ENCODE data around the gene ANLN. TPM values are rescaled to one million over a fixed set of nuclear protein-coding genes. Genes with fewer than 3 reads are reported as not detected.
"Not testable (repeated sequence)": the region's sequence is repeated elsewhere in the genome, so short reads cannot be mapped to it uniquely, and the experiment has no call there.

Gene ANLN
- polyA plus RNA-seq, 3 donors from 2014 or later = 0.84 TPM; not detected in 2

GRCh38 chr7:36366005-36366717 is 23.5 kb upstream of the ANLN start:
- Mint-ChIP-seq H3K27me3 (ENCODE audit: low read depth in 3 of 3) (peaks cover 1 to 4% (median 3%) of the 10 kb centered on the region in 3 donors), H3K36me3 (no peaks in the 10 kb centered on the region), H3K27ac (peak overlapping the region in 3 of 6 donors; percentile 58 to 80 (median 65)), H3K9me3 (no peaks in the 10 kb centered on the region), H3K4me1 (peaks cover 4 to 6% of the 10 kb centered on the region in 2 donors), H3K4me3 (peak overlapping the region; percentile 75 to 89 (median 80))
- no peak for DNase-seq

- Mint-ChIP-seq H3K4me1 (peaks cover 4 to 6% of the 10 kb centered on the region in 2 donors), H3K27ac (peak overlapping the region in 4 of 6 donors; percentile 55 to 80 (median 62)), H3K27me3 (ENCODE audit: low read depth in 3 of 3) (peaks cover 4 to 5% (median 5%) of the 10 kb centered on the region in 3 donors)
These were observed 22.7 kb upstream of the ANLN start for GRCh38 chr7:36366718-36367560.

GRCh38 chr7:36367561-36368077 is 22.0 kb upstream of the ANLN start:
- Mint-ChIP-seq H3K4me1 (peaks cover 4 to 6% of the 10 kb centered on the region in 2 donors), H3K27me3 (ENCODE audit: low read depth in 3 of 3) (peaks cover 4 to 7% (median 5%) of the 10 kb centered on the region in 3 donors), H3K4me3 (peak overlapping the region; percentile 87 to 94 (median 92)), H3K27ac (peak overlapping the region in 2 of 6 donors; percentile 36 to 55), H3K36me3 (no peaks in the 10 kb centered on the region), H3K9me3 (no peaks in the 10 kb centered on the region)
- no peak for DNase-seq

More at GRCh38 chr7:36366718-36367560, 22.7 kb upstream of the ANLN start:
- peak overlapping the region; percentile 87 to 94 (median 92) for H3K4me3 Mint-ChIP-seq
- no peaks in the 10 kb centered on the region for H3K36me3 Mint-ChIP-seq
- H3K9me3 Mint-ChIP-seq = no peaks in the 10 kb centered on the region
- peak; percentile 90 for DNase-seq

DNA sequence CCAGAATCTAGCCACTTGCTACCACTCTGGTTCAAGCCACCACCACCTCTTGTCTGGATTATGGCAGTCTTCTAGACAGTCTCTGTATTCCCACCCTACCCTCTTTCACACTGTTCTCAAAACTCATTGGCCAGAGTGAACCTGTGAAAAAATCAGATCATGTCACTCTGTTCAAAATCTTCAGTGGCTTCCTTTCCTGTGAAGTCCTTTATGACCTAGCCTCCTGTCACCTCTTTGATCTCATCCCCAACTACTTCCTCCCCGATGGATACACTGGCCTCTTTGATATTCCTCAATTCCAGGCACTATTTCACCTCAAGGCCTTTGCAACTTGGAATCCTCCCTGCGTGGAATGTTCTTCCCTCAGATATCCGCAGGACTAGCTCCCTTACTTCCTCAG is 21.2 kb upstream of the ANLN start:
- H3K4me1 Mint-ChIP-seq = peaks cover 4 to 6% of the 10 kb centered on the region in 2 donors
- DNase-seq = no peak
- no peak overlapping the region for H3K27ac Mint-ChIP-seq
- peaks cover 4 to 7% (median 5%) of the 10 kb centered on the region in 3 donors for H3K27me3 Mint-ChIP-seq (ENCODE audit: low read depth in 3 of 3)
- H3K9me3 Mint-ChIP-seq = no peaks in the 10 kb centered on the region
- no peaks in the 10 kb centered on the region for H3K36me3 Mint-ChIP-seq
- peak overlapping the region; percentile 7 to 92 (median 36) for H3K4me3 Mint-ChIP-seq

- H3K4me1 Mint-ChIP-seq = peaks cover 4 to 6% of the 10 kb centered on the region in 2 donors
- H3K9me3 Mint-ChIP-seq = no peaks in the 10 kb centered on the region
- H3K27me3 Mint-ChIP-seq (ENCODE audit: low read depth in 3 of 3) = peaks cover 4 to 7% (median 5%) of the 10 kb centered on the region in 3 donors
- H3K36me3 Mint-ChIP-seq = no peaks in the 10 kb centered on the region
- H3K27ac Mint-ChIP-seq = no peak overlapping the region
- no peak overlapping the region for H3K4me3 Mint-ChIP-seq
- no peak for DNase-seq
These were observed 20.5 kb upstream of the ANLN start for GRCh38 chr7:36369171-36369570.

DNA sequence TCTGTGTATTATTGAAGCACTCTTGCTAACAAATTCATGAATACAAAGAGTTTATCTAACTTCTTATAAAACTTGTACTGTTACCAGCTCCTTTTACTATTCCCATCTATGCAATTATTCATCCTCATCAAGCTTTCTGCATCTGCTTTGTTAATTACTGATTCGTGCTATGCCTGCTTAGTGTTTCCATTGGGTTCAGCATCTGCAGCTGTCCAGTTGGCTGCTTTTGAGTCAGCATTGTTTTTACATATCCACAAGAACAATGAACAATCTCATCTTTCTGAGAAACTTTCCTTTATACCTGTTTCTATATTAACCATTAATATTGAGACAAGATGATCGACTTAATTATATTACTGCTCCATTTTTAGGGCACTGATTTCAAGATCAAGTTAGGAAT is 19.6 kb upstream of the ANLN start:
- no peaks in the 10 kb centered on the region for H3K9me3 Mint-ChIP-seq
- no peak for DNase-seq

DNA sequence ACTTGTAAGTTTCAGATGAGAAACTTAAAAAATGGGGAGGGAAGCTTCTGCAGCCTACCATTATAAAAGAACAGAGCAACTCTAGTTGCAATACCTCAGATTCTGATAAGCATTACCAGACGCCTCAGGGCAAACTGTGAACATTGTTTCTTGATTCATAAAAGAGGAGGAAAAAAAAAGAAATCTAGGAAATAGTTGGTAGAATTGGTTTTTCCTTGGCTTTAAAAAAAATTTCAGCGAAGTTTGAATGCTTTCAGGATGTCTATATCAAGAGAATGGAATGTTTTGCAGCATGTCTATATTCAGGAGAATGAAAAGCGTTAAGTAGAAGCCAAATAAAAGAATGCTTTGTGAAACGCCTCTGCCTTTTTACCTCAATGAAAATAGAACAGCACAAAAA is 17.5 kb upstream of the ANLN start:
- Mint-ChIP-seq H3K27me3 (ENCODE audit: low read depth in 3 of 3) (peaks cover 3 to 16% (median 6%) of the 10 kb centered on the region in 3 donors), H3K36me3 (no peaks in the 10 kb centered on the region), H3K4me3 (no peak overlapping the region), H3K9me3 (no peaks in the 10 kb centered on the region), H3K27ac (no peak overlapping the region), H3K4me1 (peaks cover 4 to 5% of the 10 kb centered on the region in 2 donors)
- DNase-seq = no peak

More for the DNA sequence above, 19.6 kb upstream of the ANLN start:
- H3K36me3 Mint-ChIP-seq = no peaks in the 10 kb centered on the region
- H3K4me1 Mint-ChIP-seq = peaks cover 4 to 6% of the 10 kb centered on the region in 2 donors
- H3K27me3 Mint-ChIP-seq (ENCODE audit: low read depth in 3 of 3) = peaks cover 5 to 10% (median 6%) of the 10 kb centered on the region in 3 donors
- no peak overlapping the region for H3K27ac Mint-ChIP-seq
- no peak overlapping the region for H3K4me3 Mint-ChIP-seq

DNA sequence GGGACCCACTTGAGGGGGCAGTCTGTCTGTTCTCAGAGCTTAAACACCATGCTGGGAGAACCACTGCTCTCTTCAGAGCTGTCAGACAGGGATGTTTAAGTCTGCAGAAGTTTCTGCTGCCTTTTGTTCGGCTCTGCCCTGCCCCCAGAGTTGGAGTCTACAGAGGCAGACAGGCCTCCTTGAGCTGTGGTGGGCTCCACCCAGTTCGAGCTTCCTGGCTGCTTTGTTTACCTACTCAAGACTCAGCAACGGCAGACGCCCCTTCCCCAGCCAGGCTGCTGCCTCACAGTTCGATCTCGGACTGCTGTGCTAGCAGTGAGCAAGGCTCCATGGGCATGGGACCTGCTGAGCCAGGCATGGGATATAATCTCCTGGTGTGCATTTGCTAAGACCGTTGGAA is 11.1 kb upstream of the ANLN start:
- not testable (repeated sequence) for H3K4me3 Mint-ChIP-seq, H3K36me3 Mint-ChIP-seq, DNase-seq, H3K27ac Mint-ChIP-seq, H3K4me1 Mint-ChIP-seq, H3K9me3 Mint-ChIP-seq
- peaks cover 2 to 15% (median 4%) of the 10 kb centered on the region in 3 donors for H3K27me3 Mint-ChIP-seq (ENCODE audit: low read depth in 3 of 3)

GRCh38 chr7:36379831-36380504 is 9.7 kb upstream of the ANLN start:
- Mint-ChIP-seq H3K36me3 (no peaks in the 10 kb centered on the region), H3K4me3 (no peak overlapping the region), H3K4me1 (no peaks in the 10 kb centered on the region), H3K27me3 (ENCODE audit: low read depth in 3 of 3) (peaks cover 0 to 13% (median 4%) of the 10 kb centered on the region in 3 donors), H3K27ac (no peak overlapping the region), H3K9me3 (no peaks in the 10 kb centered on the region)
- no peak for DNase-seq

DNA sequence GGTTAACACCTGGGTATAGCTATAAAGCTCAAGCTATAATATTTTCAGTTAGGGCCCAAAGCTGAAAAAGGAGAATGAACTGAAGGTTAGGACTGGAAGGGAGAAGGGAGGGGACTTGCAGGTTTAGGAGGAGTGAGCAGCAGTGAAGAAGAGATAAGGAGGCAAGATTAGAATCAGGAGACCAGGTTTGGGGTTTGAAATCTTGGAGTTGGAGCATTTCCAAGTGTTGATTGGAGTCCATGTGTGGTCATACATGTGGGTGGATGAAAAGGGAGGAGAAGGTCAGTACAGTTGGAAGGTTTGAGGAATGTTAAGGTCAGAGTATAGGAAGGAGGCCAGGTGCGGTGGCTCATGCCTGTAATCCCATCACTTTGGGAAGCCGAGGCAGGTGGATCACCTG is 8.6 kb upstream of the ANLN start:
- Mint-ChIP-seq H3K9me3 (no peaks in the 10 kb centered on the region), H3K4me1 (no peaks in the 10 kb centered on the region), H3K27ac (no peak overlapping the region), H3K27me3 (ENCODE audit: low read depth in 3 of 3) (peaks cover 0 to 10% (median 4%) of the 10 kb centered on the region in 3 donors), H3K36me3 (no peaks in the 10 kb centered on the region), H3K4me3 (no peak overlapping the region)
- DNase-seq = no peak

DNA sequence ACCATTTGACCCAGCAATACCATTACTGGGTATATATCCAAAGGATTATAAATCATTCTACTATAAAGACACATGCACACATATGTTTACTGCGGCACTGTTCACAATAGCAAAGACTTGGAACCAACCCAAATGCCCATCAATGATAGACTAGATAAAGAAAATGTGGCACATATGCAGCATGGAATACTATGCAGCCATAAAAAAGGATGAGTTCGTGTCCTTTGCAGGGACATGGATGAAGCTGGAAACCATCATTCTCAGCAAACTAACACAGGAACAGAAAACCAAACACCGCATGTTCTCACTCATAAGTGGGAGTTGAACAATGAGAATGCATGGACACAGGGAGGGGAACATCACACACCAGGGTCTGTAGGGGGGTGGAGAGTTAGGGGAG is 6.4 kb upstream of the ANLN start:
- not testable (repeated sequence) for H3K27me3 Mint-ChIP-seq (ENCODE audit: low read depth in 3 of 3); H3K4me1 Mint-ChIP-seq; H3K27ac Mint-ChIP-seq; H3K4me3 Mint-ChIP-seq; DNase-seq; H3K36me3 Mint-ChIP-seq; H3K9me3 Mint-ChIP-seq

DNA sequence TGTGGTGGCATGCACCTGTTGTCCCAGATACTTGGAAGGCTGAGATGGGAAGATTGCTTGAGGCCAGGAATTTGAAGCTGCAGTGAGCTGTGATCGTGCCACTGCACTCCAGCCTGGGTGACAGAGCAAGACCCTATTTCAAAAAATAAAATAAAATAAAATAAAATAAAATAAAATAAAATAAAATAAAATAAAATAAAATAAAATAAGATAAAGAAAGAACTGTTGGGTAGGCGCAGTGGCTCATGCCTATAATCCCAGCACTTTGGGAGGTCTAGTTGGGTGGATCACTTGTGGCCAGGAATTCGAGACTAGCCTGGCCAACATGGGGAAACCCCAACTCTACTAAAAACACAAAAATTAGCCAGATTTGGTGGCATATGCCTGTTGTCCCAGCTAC is 4.0 kb upstream of the ANLN start:
- Mint-ChIP-seq H3K4me1 (peaks cover 8 to 12% of the 10 kb centered on the region in 2 donors), H3K27me3 (ENCODE audit: low read depth in 3 of 3) (peaks cover 0 to 10% (median 3%) of the 10 kb centered on the region in 3 donors)
- DNase-seq, H3K27ac Mint-ChIP-seq, H3K9me3 Mint-ChIP-seq, H3K36me3 Mint-ChIP-seq, H3K4me3 Mint-ChIP-seq: not testable (repeated sequence)

DNA sequence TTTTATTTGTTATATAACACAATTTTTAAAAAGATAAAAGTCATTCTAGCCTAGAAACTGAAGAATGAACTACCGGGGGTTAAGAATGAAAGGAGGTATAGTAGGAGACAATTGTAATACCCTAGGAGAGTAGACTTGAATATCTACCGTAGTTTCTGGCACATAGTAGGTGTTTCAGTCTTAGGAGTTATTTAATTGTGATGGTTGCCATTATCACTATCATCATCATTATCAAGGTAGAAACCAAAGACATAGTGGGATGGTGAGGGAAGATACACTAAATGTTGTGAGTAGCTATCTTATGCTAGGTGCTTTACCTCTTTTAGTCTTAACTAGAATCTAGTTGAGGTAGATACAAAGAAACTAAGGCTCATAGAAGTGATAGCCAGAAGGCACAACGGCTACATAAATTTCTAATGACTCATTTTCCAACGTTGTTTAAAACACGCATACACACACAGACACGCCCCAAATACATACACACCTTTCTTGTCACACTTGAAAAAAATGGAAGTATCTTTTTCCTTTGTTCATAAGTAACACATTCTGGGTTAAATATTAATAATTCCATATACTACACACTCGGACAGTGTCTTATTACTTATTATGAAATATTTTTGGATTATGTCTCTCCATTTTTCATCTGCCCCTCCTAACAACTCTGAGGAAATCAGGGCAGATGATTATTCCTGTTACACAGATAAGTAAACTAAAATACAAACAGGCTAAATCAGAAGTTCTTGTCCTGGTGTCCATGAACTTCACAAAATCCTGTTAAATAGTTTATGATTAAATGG is 2.0 kb upstream of the ANLN start:
- H3K9me3 Mint-ChIP-seq = no peaks in the 10 kb centered on the region
- H3K27ac Mint-ChIP-seq = peak overlapping the region in 3 of 6 donors; percentile 20 to 69 (median 22)
- H3K4me1 Mint-ChIP-seq = peaks cover 25 to 29% of the 10 kb centered on the region in 2 donors
- no peaks in the 10 kb centered on the region for H3K36me3 Mint-ChIP-seq
- H3K27me3 Mint-ChIP-seq (ENCODE audit: low read depth in 3 of 3) = peaks cover 0 to 11% (median 3%) of the 10 kb centered on the region in 3 donors
- no peak for DNase-seq
- peak overlapping the region in 1 of 5 donors; percentile 38 for H3K4me3 Mint-ChIP-seq
